ENCODE data around the gene ALOX15B. TPM values are rescaled to one million over a fixed set of nuclear protein-coding genes. Genes with fewer than 3 reads are reported as not detected.

The ALOX15B gene
- polyA plus RNA-seq, 1 donor from 2014 or later, result not detected

GRCh38 chr17:8041979-8042378 is 3.1 kb downstream of the ALOX15B start:
- TF ChIP-seq RAD21 (conservative IDR thresholded peaks at IDR 0.05), result no peak
- no peak for TF ChIP-seq REST (IDR thresholded peaks at IDR 0.05; ENCODE audit: borderline replicate concordance)
- no peak for TF ChIP-seq POLR2AphosphoS5 (IDR thresholded peaks at IDR 0.05)
- TF ChIP-seq CTCF (IDR thresholded peaks at IDR 0.05; ENCODE audit: poor library complexity, severe bottlenecking), result no peak
- TF ChIP-seq MXI1 (conservative IDR thresholded peaks at IDR 0.05; ENCODE audit: poor library complexity, severe bottlenecking), result no peak
- TF ChIP-seq TAF1 (IDR thresholded peaks at IDR 0.05; ENCODE audit: low read depth), result no peak
- no peak for TF ChIP-seq SMC3 (conservative IDR thresholded peaks at IDR 0.05; ENCODE audit: poor library complexity)
- TF ChIP-seq EP300 (conservative IDR thresholded peaks at IDR 0.05; ENCODE audit: poor library complexity, severe bottlenecking), result no peak
- no peak for TF ChIP-seq EZH2 (IDR thresholded peaks at IDR 0.05; ENCODE audit: borderline replicate concordance, insufficient read depth, low read length, poor library complexity, severe bottlenecking)
- Histone ChIP-seq H3K4me3 (ENCODE audit: low read length) (no peak overlapping the region), H4K20me1 (ENCODE audit: insufficient read depth) (no peaks in the 10 kb centered on the region), H3K4me2 (ENCODE audit: low read length) (no peak overlapping the region), H3K36me3 (ENCODE audit: insufficient read depth, low read length) (no peaks in the 10 kb centered on the region), H3K27ac (ENCODE audit: low read length) (no peak overlapping the region), H3K79me2 (replicated peaks; ENCODE audit: insufficient read depth, low read length) (no peaks in the 10 kb centered on the region), H3K9me2 (ENCODE audit: insufficient read depth, low read length) (no peaks in the 10 kb centered on the region), H2AFZ (ENCODE audit: low read depth, low read length) (no peak overlapping the region), H3F3A (ENCODE audit: insufficient read depth, low read length, poor library complexity, severe bottlenecking) (no peaks in the 10 kb centered on the region), H3K9me3 (ENCODE audit: low read length) (no peaks in the 10 kb centered on the region), H3K27me3 (ENCODE audit: insufficient read depth, low read depth, low read length) (peaks cover 7% of the 10 kb centered on the region), H3K9ac (ENCODE audit: low read length) (no peak overlapping the region)

- H3K79me2 ChIP-seq (replicated peaks; ENCODE audit: insufficient read depth, low read length), result no peaks in the 10 kb centered on the region
- H3K9me2 ChIP-seq (ENCODE audit: insufficient read depth, low read length), result no peaks in the 10 kb centered on the region
These were observed 6.3 kb downstream of the ALOX15B start for GRCh38 chr17:8044819-8045810.

More at GRCh38 chr17:8044819-8045810, 6.3 kb downstream of the ALOX15B start:
- no peaks in the 10 kb centered on the region for H3K36me3 ChIP-seq (ENCODE audit: insufficient read depth, low read length)
- no peak overlapping the region for H3K4me2 ChIP-seq (ENCODE audit: low read length)
- no peak for TF ChIP-seq EZH2 (IDR thresholded peaks at IDR 0.05; ENCODE audit: borderline replicate concordance, insufficient read depth, low read length, poor library complexity, severe bottlenecking)
- no peak for TF ChIP-seq SMC3 (conservative IDR thresholded peaks at IDR 0.05; ENCODE audit: poor library complexity)
- no peak for TF ChIP-seq REST (IDR thresholded peaks at IDR 0.05; ENCODE audit: borderline replicate concordance)
- TF ChIP-seq EP300 (conservative IDR thresholded peaks at IDR 0.05; ENCODE audit: poor library complexity, severe bottlenecking), result no peak
- no peak for TF ChIP-seq RAD21 (conservative IDR thresholded peaks at IDR 0.05)
- no peak for TF ChIP-seq POLR2AphosphoS5 (IDR thresholded peaks at IDR 0.05)
- TF ChIP-seq TAF1 (IDR thresholded peaks at IDR 0.05; ENCODE audit: low read depth), result no peak
- no peak for TF ChIP-seq MXI1 (conservative IDR thresholded peaks at IDR 0.05; ENCODE audit: poor library complexity, severe bottlenecking)
- TF ChIP-seq CTCF (IDR thresholded peaks at IDR 0.05; ENCODE audit: poor library complexity, severe bottlenecking), result no peak
- H3K27me3 ChIP-seq (ENCODE audit: insufficient read depth, low read depth, low read length), result no peaks in the 10 kb centered on the region
- H4K20me1 ChIP-seq (ENCODE audit: insufficient read depth), result no peaks in the 10 kb centered on the region
- no peaks in the 10 kb centered on the region for H3K9me3 ChIP-seq (ENCODE audit: low read length)
- H3F3A ChIP-seq (ENCODE audit: insufficient read depth, low read length, poor library complexity, severe bottlenecking), result no peaks in the 10 kb centered on the region
- no peak overlapping the region for H3K27ac ChIP-seq (ENCODE audit: low read length)
- no peak overlapping the region for H3K4me3 ChIP-seq (ENCODE audit: low read length)
- no peak overlapping the region for H3K9ac ChIP-seq (ENCODE audit: low read length)
- no peak overlapping the region for H2AFZ ChIP-seq (ENCODE audit: low read depth, low read length)

All from neural cell (in vitro differentiated cells).